ENCODE measurements around the gene PISD.

- TF ChIP-seq CTCF (IDR thresholded peaks at IDR 0.05; ENCODE audit: control extremely low read depth in 1 of 3, insufficient read depth in 1 of 3, low read depth in 1 of 3, low read length in 3 of 3) (no peak), GABPA (IDR thresholded peaks at IDR 0.05; ENCODE audit: borderline replicate concordance, insufficient read depth, low read length) (no peak), CHD7 (IDR thresholded peaks at IDR 0.05; ENCODE audit: insufficient replicate concordance, low read length) (no peak), CEBPB (IDR thresholded peaks at IDR 0.05; ENCODE audit: low read depth, low read length) (no peak), TAF1 (IDR thresholded peaks at IDR 0.05; ENCODE audit: low read depth, low read length) (no peak)
Observed at GRCh38 chr22:31637891-31638618, 24.0 kb downstream of the PISD start.

Measured in H1 (cell line).